C4-2B (cell line): ENCODE results near the gene LCN1.

Source experiments
- CTCF ChIP-seq: fragments of 450-650 bp; conservative IDR thresholded peaks from 2 replicates; pipeline ENCODE4 v1.5.1; 2017; ENCODE audit warnings: mild to moderate bottlenecking
- ZFX ChIP-seq: fragments of 450-650 bp; IDR thresholded peaks from 2 replicates; pipeline ENCODE4 v1.6.1; 2017

GRCh38 chr9:135554718-135555117 lies 33.5 kb downstream of the LCN1 start:
- TF ChIP-seq CTCF (no peak), ZFX (no peak)
